ENCODE data around the gene TUBG1. TPM values are rescaled to one million over a fixed set of nuclear protein-coding genes. Genes with fewer than 3 reads are reported as not detected.
"Not testable (repeated sequence)": the region's sequence is repeated elsewhere in the genome, so short reads cannot be mapped to it uniquely, and the experiment has no call there.

Gene TUBG1
- total RNA-seq, 1 experiment from 2014 or later = 114 TPM

GRCh38 chr17:42618442-42619150 is 9.1 kb downstream of the TUBG1 start:
- intact Hi-C loops (cut with micrococcal nuclease) = no loop called here

GRCh38 chr17:42621987-42622386 is 12.5 kb downstream of the TUBG1 start:
- H3K36me3 ChIP-seq (ENCODE audit: low read depth, low read length); H2AFZ ChIP-seq (ENCODE audit: low read length); ATAC-seq; BruUV-seq (replicated peaks); H3K9me2 ChIP-seq (replicated peaks; ENCODE audit: low read length); DNase-seq; H3K4me2 ChIP-seq (ENCODE audit: low read length); H3K9ac ChIP-seq (ENCODE audit: low read length); H3K79me2 ChIP-seq (ENCODE audit: low read length); POLR2A ChIA-PET (ENCODE audit: unreplicated experiment); intact Hi-C loops (cut with micrococcal nuclease); CTCF ChIA-PET; H4K20me1 ChIP-seq (ENCODE audit: low read length); H3K27me3 ChIP-seq (ENCODE audit: low read length); H3K9me3 ChIP-seq (ENCODE audit: low read length); H3F3A ChIP-seq (ENCODE audit: low read length, unreplicated experiment); H3K27ac ChIP-seq (ENCODE audit: low read length); H3K4me3 ChIP-seq (ENCODE audit: low read length): not testable (repeated sequence)
- peaks cover 21% of the 10 kb centered on the region for H3K4me1 ChIP-seq (ENCODE audit: insufficient read depth, low read length)

More at GRCh38 chr17:42618442-42619150, 9.1 kb downstream of the TUBG1 start:
- Histone ChIP-seq H3K9ac (ENCODE audit: low read length) (no peak overlapping the region), H3K4me2 (ENCODE audit: low read length) (no peak overlapping the region), H3F3A (ENCODE audit: low read length, unreplicated experiment) (no peaks in the 10 kb centered on the region), H3K27ac (ENCODE audit: low read length) (no peak overlapping the region), H3K79me2 (ENCODE audit: low read length) (no peaks in the 10 kb centered on the region), H3K9me2 (replicated peaks; ENCODE audit: low read length) (no peaks in the 10 kb centered on the region), H2AFZ (ENCODE audit: low read length) (no peak overlapping the region), H3K9me3 (ENCODE audit: low read length) (no peaks in the 10 kb centered on the region), H3K4me1 (ENCODE audit: insufficient read depth, low read length) (peaks cover 13% of the 10 kb centered on the region), H3K4me3 (ENCODE audit: low read length) (no peak overlapping the region), H3K36me3 (ENCODE audit: low read depth, low read length) (peaks cover 4% of the 10 kb centered on the region; the same call in 1 of the 2 replicates), H4K20me1 (ENCODE audit: low read length) (no peaks in the 10 kb centered on the region), H3K27me3 (ENCODE audit: low read length) (no peaks in the 10 kb centered on the region)
- TF ChIP-seq CTCF (conservative IDR thresholded peaks at IDR 0.05; ENCODE audit: low read depth, low read length) (peak; percentile 56), EZH2phosphoT487 (IDR thresholded peaks at IDR 0.05; ENCODE audit: borderline replicate concordance, low read length) (no peak)
- ATAC-seq = peak; percentile 94
- DNase-seq = peak; percentile 49
- ChIA-PET POLR2A (ENCODE audit: unreplicated experiment) (no interaction called here), CTCF (interaction anchor here (0.5 to 1.0 kb wide), 5 partner anchors 9 to 120 kb away, joined by 3 to 9 read pairs (median 3); partner anchors contain the start of genes RETREG3 and TUBG1)
- no TSS peak for BruUV-seq (replicated peaks)

- ChIA-PET POLR2A (ENCODE audit: unreplicated experiment) (interaction anchor here (1.0 kb wide), 2 partner anchors 14 to 38 kb away, joined by 4 to 5 read pairs; partner anchors contain the start of genes RETREG3 and TUBG1), CTCF (interaction anchor here (1.0 kb wide), 1 partner anchor 60 kb away, joined by 4 read pairs; no protein-coding TSS in a partner anchor)
- intact Hi-C loops (cut with micrococcal nuclease) = no loop called here
- Histone ChIP-seq H3K9me2 (replicated peaks; ENCODE audit: low read length) (no peaks in the 10 kb centered on the region), H3K4me2 (ENCODE audit: low read length) (no peak overlapping the region), H3K9me3 (ENCODE audit: low read length) (no peaks in the 10 kb centered on the region), H3F3A (ENCODE audit: low read length, unreplicated experiment) (no peaks in the 10 kb centered on the region), H3K9ac (ENCODE audit: low read length) (no peak overlapping the region), H3K79me2 (ENCODE audit: low read length) (no peaks in the 10 kb centered on the region), H4K20me1 (ENCODE audit: low read length) (no peaks in the 10 kb centered on the region), H2AFZ (ENCODE audit: low read length) (no peak overlapping the region), H3K36me3 (ENCODE audit: low read depth, low read length) (no peaks in the 10 kb centered on the region), H3K4me3 (ENCODE audit: low read length) (no peak overlapping the region), H3K27ac (ENCODE audit: low read length) (no peak overlapping the region), H3K27me3 (ENCODE audit: low read length) (no peaks in the 10 kb centered on the region), H3K4me1 (ENCODE audit: insufficient read depth, low read length) (peaks cover 18% of the 10 kb centered on the region)
- TF ChIP-seq EZH2 (IDR thresholded peaks at IDR 0.05; ENCODE audit: low read length, unreplicated experiment) (no peak), CTCF (conservative IDR thresholded peaks at IDR 0.05; ENCODE audit: low read depth, low read length) (no peak), EZH2phosphoT487 (IDR thresholded peaks at IDR 0.05; ENCODE audit: borderline replicate concordance, low read length) (no peak)
- DNase-seq (no peak), ATAC-seq (no peak)
- no TSS peak for BruUV-seq (replicated peaks)
These were observed 13.8 kb downstream of the TUBG1 start for GRCh38 chr17:42623271-42623670.

Measured in PC-3 (cell line).